ENCODE data around the gene ERVK3-1. TPM values are rescaled to one million over a fixed set of nuclear protein-coding genes. Genes with fewer than 3 reads are reported as not detected.
"Not testable (repeated sequence)": the region's sequence is repeated elsewhere in the genome, so short reads cannot be mapped to it uniquely, and the experiment has no call there.

ERVK3-1 gene
- polyA plus RNA-seq, 3 donors, result 53.5 to 61.2 (median 59.1) TPM

DNA sequence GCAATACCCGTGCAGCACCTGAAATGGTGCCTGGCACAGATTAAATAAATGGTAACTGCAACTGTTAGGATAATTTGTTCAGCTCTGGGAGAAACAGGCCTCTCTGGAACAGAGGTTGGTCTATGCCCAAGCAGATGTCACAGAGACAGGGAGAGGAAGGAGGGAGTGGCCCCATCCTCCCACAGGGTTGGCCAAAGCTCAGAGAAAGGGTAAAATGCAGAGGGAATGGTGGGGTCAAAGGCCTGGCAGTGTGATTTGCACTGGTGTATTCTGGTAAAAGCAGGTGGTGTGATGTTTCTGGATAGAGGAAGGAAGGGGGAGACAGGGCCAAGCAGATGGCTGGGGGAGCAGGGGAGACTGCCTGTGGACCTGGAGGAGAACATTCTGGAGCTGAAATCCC, 31.0 kb downstream of the ERVK3-1 start:
- DNase-seq, result no peak

GRCh38 chr19:58336820-58337219, 31.6 kb downstream of the ERVK3-1 start:
- DNase-seq, result no peak

- no peak for DNase-seq
Observed at GRCh38 chr19:58338336-58338735, 33.2 kb downstream of the ERVK3-1 start.

DNA sequence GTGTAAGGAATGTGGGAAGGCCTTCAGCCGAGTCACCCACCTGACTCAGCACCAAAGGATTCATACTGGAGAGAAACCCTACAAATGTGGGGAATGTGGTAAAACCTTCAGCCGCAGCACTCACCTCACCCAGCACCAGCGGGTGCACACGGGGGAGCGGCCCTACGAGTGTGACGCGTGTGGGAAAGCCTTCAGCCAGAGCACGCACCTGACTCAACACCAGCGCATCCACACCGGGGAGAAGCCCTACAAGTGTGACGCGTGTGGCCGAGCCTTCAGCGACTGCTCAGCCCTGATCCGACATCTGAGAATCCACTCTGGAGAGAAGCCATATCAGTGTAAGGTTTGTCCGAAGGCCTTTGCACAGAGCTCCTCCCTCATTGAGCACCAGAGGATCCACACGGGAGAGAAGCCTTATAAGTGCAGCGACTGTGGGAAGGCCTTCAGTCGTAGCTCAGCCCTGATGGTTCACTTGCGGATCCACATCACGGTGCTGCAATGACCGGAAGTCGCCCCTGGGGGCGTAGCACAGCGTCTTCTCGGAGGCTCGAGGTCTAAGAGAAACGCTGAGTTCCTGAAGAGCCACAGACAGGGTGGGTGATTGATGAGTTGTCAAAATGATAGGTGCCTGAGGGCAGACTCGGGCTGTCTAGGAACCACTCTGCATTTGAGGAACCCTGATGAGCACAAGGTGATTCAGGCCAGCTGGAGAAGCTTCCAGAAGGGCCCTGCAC, 33.8 kb downstream of the ERVK3-1 start:
- DNase-seq, result no peak

- no peak for DNase-seq
Observed at GRCh38 chr19:58345558-58345957, 40.4 kb downstream of the ERVK3-1 start.

DNA sequence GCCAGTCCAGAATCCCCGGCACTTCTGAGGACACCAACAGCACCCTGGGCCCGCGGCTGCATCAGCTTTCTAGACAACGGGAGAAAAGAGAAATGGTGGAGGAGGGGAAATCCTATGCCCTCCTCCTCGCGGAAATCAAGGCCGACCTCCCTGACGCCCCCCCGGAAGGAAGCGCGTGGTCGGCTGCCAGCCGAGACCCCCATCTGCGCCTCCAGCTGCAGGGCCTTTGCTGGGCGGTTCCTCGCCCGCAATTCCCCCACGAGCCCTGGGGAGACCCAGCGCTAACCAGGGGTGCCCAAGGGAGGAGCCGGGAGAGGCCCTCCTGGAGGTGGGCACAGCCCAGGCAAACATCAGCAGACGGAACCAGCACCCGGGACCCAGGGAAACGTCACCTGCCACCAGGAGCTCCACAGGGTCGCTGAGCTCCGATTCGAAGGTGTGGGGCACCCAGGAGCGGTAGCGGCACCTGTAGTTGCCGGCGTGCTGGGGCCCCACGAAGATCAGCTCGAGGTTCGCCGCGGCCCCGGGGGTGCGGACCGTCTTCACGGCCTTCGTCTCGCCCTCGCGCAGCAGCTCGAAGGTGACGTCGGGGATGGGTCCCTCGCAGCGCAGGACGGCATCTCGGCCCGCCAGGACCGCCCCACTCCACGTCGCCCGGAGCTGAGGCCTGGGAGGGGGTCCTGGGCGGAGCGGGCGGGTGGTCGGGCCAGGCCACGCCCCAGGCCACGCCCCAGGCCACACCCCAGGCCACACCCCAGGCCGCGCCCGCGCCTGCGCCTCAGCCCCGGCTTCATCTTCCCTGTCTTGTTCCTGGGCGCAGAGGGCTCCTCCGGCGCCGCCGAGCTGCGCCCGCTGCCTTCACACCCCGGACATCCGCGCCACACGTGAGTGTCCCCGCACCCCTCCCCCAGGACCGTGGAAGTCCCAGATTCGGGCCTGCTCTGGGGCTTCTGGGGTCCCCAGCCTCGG, 42.1 kb downstream of the ERVK3-1 start:
- no peak for DNase-seq

DNA sequence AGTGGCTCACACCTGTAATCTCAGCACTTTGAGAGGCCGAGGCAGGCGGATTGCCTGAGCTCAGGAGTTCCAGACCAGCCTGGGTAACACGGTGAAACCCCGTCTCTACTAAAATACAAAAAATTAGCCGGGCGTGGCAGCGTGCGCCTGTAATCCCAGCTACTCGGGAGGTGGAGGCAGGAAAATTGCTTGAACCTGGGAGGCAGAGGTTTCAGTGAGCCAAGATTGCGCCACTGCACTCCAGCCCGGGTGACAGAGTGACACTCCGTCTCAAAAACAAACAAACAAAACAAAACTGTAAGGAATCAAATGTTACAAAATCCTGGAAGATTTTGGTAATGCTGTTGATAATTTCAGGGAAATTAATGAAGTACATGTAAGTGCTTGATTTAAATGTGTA, 42.9 kb downstream of the ERVK3-1 start:
- DNase-seq, result not testable (repeated sequence)

DNA sequence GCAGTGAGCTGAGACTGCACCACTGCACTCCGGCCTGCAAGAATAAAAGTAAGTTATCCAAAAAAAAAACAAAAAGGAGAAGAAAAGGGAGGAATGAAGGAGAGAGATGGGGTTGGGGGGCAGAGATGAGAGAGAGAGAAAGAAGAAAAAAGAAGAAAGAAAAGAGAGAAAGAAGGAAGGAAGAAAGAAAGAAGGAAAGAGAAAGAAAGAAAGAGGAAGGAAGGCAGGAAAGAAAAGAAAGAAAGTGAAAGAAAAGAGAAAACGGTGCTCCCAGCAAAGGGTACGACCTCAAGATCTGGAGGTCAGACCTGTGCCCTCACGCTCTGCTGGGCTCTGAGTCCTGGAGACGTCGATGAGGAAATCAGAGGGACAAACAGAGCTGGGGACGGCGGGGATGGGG, 44.4 kb downstream of the ERVK3-1 start:
- DNase-seq, result no peak

- no peak for DNase-seq
Observed at GRCh38 chr19:58350001-58350861, 45.1 kb downstream of the ERVK3-1 start.

DNA sequence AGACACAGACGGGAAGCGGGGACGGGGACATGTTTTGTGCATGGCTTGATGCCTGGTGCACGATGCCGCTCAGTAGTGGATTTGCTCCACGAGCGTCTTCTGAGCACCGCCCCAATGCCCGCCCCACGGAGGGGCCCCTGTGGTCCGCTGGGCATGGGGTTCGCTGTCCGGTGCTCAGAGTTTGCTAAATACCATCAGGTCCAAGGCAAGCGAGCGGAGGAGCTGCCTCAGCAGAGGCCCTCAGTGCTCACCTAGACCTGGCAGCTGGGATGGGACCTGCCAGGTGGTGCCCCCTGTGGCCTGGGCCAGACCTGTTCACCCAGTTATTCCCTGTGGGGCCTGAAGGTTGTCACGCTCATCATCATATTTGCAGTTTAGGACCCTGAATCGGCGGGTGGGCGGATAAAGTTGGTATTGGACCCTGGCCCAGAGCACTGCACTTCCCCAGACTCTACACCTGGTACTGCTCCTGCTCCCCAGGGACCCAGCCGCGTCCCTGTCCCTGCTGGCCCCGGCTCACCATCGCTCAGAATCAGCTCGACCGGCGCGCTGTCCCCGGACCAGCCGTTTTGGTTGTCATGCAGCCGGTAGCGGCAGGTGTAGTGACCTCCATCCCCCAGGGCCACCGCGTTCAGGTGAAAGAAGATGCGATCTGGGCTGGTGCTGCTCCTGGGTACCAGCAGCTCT, 45.8 kb downstream of the ERVK3-1 start:
- no peak for DNase-seq

- no peak for DNase-seq
Observed at GRCh38 chr19:58351558-58351878, 46.3 kb downstream of the ERVK3-1 start.

- DNase-seq, result no peak
Observed at GRCh38 chr19:58351990-58352755, 47.0 kb downstream of the ERVK3-1 start.

DNA sequence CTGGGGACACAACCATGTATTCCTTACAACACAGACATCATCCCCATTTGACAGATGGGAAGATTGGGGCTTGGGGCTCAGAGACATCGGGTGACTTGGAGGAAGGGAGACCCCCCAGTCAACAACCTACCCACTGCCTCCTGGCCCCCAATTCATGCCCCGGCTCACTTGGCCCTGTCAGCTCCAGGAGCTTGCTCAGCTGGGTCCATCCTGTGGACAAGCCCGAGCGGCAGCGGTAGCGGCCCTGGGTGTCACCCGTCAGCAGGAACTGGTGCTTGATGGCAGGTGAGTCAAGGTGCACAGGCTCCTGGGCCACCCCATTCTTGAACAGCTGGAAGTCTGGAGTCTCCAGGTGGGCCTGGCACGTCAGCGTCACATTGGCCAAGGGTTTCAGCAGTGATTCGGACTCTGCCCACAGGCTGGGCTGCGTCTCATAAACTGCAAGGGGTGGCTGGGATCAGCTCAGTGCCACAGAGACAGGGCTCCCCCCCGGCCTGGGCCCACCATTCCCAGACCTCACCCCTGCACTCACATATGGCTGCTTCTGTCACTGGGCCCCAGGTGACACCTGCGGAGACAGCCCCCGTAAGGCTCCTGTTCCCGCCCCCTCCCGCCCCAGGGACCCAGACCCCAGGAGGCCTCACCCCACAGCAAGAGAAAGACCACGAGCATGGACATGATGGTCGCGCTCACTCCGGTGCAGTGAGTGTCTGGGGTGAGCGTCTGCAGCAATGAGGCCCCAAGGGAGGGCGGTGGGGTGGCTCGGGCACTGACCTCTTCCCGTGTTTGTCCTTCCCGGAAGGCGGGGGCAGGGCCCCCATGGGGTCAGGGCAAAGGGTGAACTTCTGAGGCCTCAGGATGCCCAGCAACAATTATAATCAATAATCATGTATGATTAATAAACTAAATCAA, 47.8 kb downstream of the ERVK3-1 start, which contains the start of gene A1BG:
A1BG (minus strand) TSS at position 733 of the 912 bp plus-strand sequence; CDS start at position 678, 55 bp downstream.
- DNase-seq, result no peak

DNA sequence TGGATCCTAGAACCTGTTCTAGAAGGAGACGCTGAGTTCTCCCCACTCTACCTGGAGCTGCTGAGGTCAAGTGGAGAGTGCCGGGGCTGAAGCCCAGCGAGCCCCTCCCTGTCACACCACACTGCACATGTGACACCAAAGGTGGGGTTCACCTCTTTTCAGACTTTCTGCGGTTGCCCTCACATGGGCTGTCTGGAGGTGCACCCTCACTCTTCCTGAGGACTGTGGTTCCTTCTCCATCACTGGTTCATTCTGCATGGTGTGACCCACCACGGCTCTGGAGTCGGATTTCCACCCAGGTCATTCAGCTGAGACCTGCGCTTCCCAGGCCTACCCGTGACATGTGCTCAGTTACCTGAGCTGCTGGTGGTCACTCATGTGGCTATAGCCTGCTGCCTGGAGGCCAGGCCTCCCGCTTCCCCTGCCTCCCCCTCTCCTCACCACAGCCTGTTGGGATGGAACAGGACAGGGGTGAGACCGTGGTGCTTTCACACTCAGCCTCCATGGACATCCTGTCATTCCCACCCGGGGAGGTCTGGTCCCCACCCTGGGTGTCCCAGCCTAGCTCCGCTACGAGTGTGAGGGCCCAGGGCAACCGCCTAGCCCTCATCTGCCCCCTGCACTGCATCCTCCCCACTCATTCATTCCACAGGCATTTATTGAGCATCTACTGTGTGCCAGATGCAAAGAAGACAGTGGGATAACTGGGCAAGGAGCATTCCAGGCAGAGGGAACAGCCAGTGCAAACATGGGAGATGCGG, 48.7 kb downstream of the ERVK3-1 start:
- DNase-seq, result no peak

DNA sequence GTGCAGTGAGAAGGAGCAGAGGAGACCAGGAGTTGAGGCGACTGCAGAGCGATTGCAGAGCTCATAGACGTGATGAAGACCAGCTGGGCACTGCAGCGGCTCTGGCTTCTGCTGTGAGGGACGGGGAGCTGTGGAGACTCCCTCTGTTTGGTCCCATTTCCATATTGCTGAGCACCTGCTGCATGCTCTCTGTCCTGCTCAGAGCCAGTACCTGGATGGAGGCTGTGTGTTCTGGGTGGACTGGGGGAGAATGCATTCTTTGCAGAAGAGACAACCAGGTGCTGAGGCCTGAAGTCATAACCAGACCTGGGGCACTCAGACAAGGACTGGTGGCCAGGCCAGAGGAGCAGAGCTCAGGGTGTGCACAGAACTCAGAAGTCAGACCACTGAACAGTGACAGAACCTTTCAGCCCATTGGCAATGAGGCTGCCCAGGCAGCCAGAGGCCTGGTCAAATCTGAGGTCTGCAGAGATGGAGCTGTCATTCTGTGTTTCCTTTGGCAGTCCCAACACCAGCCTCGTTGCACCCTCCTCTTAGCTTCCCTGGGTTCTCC, 49.4 kb downstream of the ERVK3-1 start:
- no peak for DNase-seq

DNA sequence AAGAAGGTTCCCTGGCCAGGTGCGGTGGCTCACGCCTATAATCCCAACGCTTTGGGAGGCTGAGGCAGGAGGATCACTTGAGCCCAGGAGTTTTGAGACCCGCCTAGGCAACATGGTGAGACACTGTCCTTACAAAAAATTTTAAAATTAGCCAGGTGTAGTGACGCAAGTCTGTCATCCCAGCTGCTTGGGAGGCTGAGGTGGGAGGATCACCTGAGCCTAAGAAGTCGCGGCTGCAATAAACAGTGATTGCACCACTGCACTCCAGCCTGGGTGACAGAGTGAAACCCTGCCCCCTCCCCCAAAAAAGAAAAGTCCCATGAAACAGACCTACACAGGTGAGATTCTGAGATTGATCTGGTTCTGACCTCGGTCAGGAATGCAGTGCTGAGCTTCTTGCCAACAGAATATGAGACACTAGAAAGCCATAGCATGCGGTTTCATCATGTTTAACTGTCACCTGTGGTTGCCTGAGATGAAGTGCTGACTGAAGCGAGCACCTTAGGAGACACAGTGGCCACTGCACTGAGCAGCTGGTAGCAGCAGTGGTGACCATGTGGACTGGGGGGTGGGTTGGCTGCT, 50.1 kb downstream of the ERVK3-1 start:
- DNase-seq, result no peak

GRCh38 chr19:58355908-58356765, 51.0 kb downstream of the ERVK3-1 start:
- no peak for DNase-seq

Data from renal pelvis (tissue), 4 donors.